Sigmoid colon (tissue), 7 donors: ENCODE measurements around the gene UBC. TPM values are rescaled to one million over a fixed set of nuclear protein-coding genes. Genes with fewer than 3 reads are reported as not detected.

Experiments
- DNase-seq: peaks from one replicate; pipeline ENCODE4 v3.0.0-alpha.2; 2019
- H3K27ac ChIP-seq, 4 donors: fragments of 200-600 bp; sonication (generic); one replicate each; pipeline ENCODE4 v1.5.1; 2016 to 2019; ENCODE audit warnings: mild to moderate bottlenecking in 1 of 4
- H3K27me3 ChIP-seq, 3 donors: fragments of 200-600 bp; sonication (generic); one replicate each; pipeline ENCODE4 v1.5.1; 2019; ENCODE audit warnings: mild to moderate bottlenecking in 1 of 3
- H3K36me3 ChIP-seq, 4 donors: fragments of 200-600 bp; sonication (generic); one replicate each; pipeline ENCODE4 v1.5.1; 2016 to 2019
- H3K4me1 ChIP-seq, 4 donors: fragments of 200-600 bp; sonication (generic); one replicate each; pipeline ENCODE4 v1.5.1; 2017 to 2019
- H3K4me3 ChIP-seq, 4 donors: fragments of 200-600 bp; sonication (generic); one replicate each; pipeline ENCODE4 v1.5.1; 2017 to 2019; ENCODE audit warnings: mild to moderate bottlenecking in 2 of 4, moderate library complexity in 1 of 4
- H3K9me3 ChIP-seq, 4 donors: fragments of 200-600 bp in 3 of 4; sonication (generic) in 3 of 4; one replicate each; pipeline versions ENCODE4 v1.5.1 to v1.6.1; 2013 to 2019
- EP300 ChIP-seq, 4 donors: sonication (generic); formaldehyde crosslinking; IDR thresholded peaks; one replicate each; pipeline ENCODE4 v1.6.1; 2017; ENCODE audit warnings: antibody characterized with exemption in 4 of 4
- POLR2A ChIP-seq, 2 donors: fragments of 450-650 bp; IDR thresholded peaks; one replicate each; pipeline ENCODE4 v1.6.1; 2016; ENCODE audit warnings: antibody characterized with exemption in 2 of 2, mild to moderate bottlenecking in 2 of 2, moderate library complexity in 2 of 2
- POLR2AphosphoS5 ChIP-seq, 4 donors: sonication (generic); formaldehyde crosslinking; IDR thresholded peaks; one replicate each; pipeline ENCODE4 v1.6.1; 2017; ENCODE audit warnings: antibody characterized with exemption in 4 of 4
- WGBS, 2 donors: extraction: QIAGEN DNeasy Blood & Tissue Kit; methylation state at CpG; one replicate each; pipeline ENCODE4 v1.1.7; 2013; 5-methylcytosine and 5-hydroxymethylcytosine counted together
- intact Hi-C: fragments of 100-400 bp; cut with DNase I; formaldehyde crosslinking; loops from one replicate; pipeline ENCODE4 v1.15.1; 2023
- polyA plus RNA-seq, 3 donors: library from polyadenylated mRNA; stranded (reverse); fragments of 200-250 nt; gene quantifications; one replicate each; pipeline ENCODE4 v1.2.3, GENCODE V29; 2013
- total RNA-seq, 4 donors: library from RNA; depleted of rRNA; stranded (reverse); fragments of >200 nt; gene quantifications; one replicate each; pipeline ENCODE4 v1.1.0, GENCODE V29; 2016
- TF ChIP-seq, protein P1 (sequence below), 4 experiments: fragments of 450-650 bp in 3 of 4; fragments of 200-600 bp in 1 of 4; IDR thresholded peaks; one replicate each; pipeline ENCODE4 v1.5.1; 2016 to 2019; ENCODE audit warnings: antibody characterized with exemption in 4 of 4, mild to moderate bottlenecking in 3 of 4, moderate library complexity in 2 of 4
- donor health status: healthy with polysubstance abuse.
- donor health status: Bipolar disorder and iron deficiency.
- donor health status: healthy.

Gene UBC
- total and polyA plus RNA-seq, 7 donors: 1,056 to 1,785 (median 1,251) TPM

DNA sequence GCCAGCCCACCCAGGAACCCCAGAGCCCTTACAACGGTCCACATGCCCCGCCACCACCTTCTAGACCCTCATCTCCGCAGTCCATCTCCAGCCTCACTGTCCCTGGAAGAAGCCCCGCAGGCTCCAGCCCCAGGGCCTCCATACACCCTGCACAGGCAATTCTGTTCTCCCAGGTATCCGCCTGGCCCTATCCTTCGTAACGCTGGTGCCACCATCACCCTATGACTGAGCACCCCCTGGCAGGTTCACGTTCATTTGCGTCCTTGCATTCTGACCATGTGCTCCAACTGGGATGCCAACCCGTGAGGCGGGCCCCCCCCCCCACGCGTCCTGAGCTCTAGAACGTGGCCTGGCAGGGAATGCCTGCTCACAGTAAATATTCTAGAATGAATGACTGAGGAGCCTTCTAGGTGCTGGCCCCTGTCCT is 50.1 kb downstream of the UBC start:
- Histone ChIP-seq H3K9me3 (no peaks in the 10 kb centered on the region), H3K4me1 (peaks cover 0 to 29% (median 20%) of the 10 kb centered on the region in 4 donors), H3K27me3 (no peaks in the 10 kb centered on the region), H3K4me3 (peak overlapping the region in 3 of 4 donors; percentile 67 to 86 (median 81)), H3K36me3 (no peaks in the 10 kb centered on the region), H3K27ac (peak overlapping the region; percentile 55 to 77 (median 63))
- TF ChIP-seq POLR2AphosphoS5 (IDR thresholded peaks at IDR 0.05) (no peak), POLR2A (IDR thresholded peaks at IDR 0.05) (no peak), EP300 (IDR thresholded peaks at IDR 0.05) (no peak)
- TF ChIP-seq, protein P1, sequence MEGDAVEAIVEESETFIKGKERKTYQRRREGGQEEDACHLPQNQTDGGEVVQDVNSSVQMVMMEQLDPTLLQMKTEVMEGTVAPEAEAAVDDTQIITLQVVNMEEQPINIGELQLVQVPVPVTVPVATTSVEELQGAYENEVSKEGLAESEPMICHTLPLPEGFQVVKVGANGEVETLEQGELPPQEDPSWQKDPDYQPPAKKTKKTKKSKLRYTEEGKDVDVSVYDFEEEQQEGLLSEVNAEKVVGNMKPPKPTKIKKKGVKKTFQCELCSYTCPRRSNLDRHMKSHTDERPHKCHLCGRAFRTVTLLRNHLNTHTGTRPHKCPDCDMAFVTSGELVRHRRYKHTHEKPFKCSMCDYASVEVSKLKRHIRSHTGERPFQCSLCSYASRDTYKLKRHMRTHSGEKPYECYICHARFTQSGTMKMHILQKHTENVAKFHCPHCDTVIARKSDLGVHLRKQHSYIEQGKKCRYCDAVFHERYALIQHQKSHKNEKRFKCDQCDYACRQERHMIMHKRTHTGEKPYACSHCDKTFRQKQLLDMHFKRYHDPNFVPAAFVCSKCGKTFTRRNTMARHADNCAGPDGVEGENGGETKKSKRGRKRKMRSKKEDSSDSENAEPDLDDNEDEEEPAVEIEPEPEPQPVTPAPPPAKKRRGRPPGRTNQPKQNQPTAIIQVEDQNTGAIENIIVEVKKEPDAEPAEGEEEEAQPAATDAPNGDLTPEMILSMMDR (IDR thresholded peaks at IDR 0.05): no peak
- DNase-seq: no peak
- intact Hi-C loops: loop anchor here (5.0 kb wide), 1 partner anchor 38 kb away; no protein-coding TSS in a partner anchor
- 91 to 93% methylated on average over 14 of the region's 14 CpGs for WGBS, 2 donors

GRCh38 chr12:124863416-124864325 is 50.8 kb downstream of the UBC start, which contains the start of gene SCARB1:
SCARB1 (minus strand) TSS chr12:124863864; CDS start chr12:124863720, 144 bp downstream.
- 1% methylated on average over 89 of the region's 89 CpGs for WGBS, 2 donors
- Histone ChIP-seq H3K4me3 (peak within 1 kb of the TSS; percentile 57 to 86 (median 74)), H3K27me3 (no peaks in the 10 kb centered on the region), H3K4me1 (peaks cover 0 to 29% (median 20%) of the 10 kb centered on the region in 4 donors), H3K36me3 (no peaks in the 10 kb centered on the region), H3K27ac (peak within 1 kb of the TSS; percentile 55 to 77 (median 63)), H3K9me3 (no peaks in the 10 kb centered on the region)
- intact Hi-C loops: loop anchor here (5.0 kb wide), 1 partner anchor 39 kb away; no protein-coding TSS in a partner anchor
- DNase-seq: peak; percentile 89
- TF ChIP-seq POLR2AphosphoS5 (IDR thresholded peaks at IDR 0.05) (peak in 3 of 4 donors; percentile 49 to 72 (median 51)), EP300 (IDR thresholded peaks at IDR 0.05) (no peak), POLR2A (IDR thresholded peaks at IDR 0.05) (no peak)
- TF ChIP-seq, protein P1 (IDR thresholded peaks at IDR 0.05): no peak

- Histone ChIP-seq H3K4me3 (peak overlapping the region; percentile 57 to 86 (median 74)), H3K27me3 (no peaks in the 10 kb centered on the region), H3K36me3 (no peaks in the 10 kb centered on the region), H3K9me3 (no peaks in the 10 kb centered on the region), H3K27ac (peak overlapping the region; percentile 55 to 77 (median 63)), H3K4me1 (peaks cover 0 to 29% (median 20%) of the 10 kb centered on the region in 4 donors)
- 11 to 16% methylated on average over 22 of the region's 22 CpGs for WGBS, 2 donors
- intact Hi-C loops: loop anchor here (5.0 kb wide), 1 partner anchor 39 kb away; no protein-coding TSS in a partner anchor
- TF ChIP-seq EP300 (IDR thresholded peaks at IDR 0.05): no peak
- no peak for TF ChIP-seq POLR2AphosphoS5 (IDR thresholded peaks at IDR 0.05)
- TF ChIP-seq POLR2A (IDR thresholded peaks at IDR 0.05): no peak
- TF ChIP-seq, protein P1 (IDR thresholded peaks at IDR 0.05): no peak
- no peak for DNase-seq
Measured at GRCh38 chr12:124862768-124863415, 51.6 kb downstream of the UBC start.

DNA sequence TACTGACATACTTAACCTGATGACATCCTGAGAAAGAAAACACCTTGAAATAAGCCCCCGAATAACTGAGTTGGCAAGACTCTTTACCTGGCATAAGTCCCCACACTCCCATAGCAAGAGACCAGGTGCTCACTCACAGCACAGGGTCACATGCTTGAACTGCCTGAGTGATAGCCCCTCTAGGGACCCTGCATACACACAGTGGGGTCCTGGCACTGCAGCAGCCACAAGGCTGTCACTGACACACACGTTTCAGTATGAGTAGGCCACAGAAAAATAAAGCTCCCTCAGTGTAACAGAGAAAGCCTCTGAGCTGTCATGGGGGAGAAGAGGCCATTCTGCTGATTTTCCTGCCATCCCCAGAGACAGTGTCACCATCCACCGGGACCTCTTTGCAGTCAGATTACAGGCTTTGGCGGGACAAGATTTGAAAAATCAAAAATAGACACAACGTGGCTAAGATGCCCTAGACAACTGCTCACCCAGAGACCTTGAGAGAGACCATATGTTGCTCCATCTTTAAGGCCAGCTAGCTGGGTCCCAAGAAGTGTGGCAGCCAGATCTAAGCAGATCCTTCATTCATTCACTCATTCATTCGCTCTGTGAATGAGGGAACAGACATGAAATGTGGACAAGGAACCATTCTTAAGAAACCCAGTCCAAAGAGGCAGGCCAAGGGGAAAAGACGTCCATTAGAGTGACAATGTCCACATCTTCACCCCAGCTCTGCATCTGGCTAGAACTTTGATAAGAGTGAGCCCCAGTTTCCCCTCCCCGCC is 52.4 kb downstream of the UBC start:
- H3K4me3 ChIP-seq: no peak overlapping the region
- H3K36me3 ChIP-seq: no peaks in the 10 kb centered on the region
- no peaks in the 10 kb centered on the region for H3K9me3 ChIP-seq
- intact Hi-C loops: loop anchor here (5.0 kb wide), 1 partner anchor 40 kb away; no protein-coding TSS in a partner anchor
- DNase-seq: no peak
- peaks cover 0 to 30% (median 20%) of the 10 kb centered on the region in 4 donors for H3K4me1 ChIP-seq
- no peaks in the 10 kb centered on the region for H3K27me3 ChIP-seq
- TF ChIP-seq EP300 (IDR thresholded peaks at IDR 0.05) (no peak), POLR2AphosphoS5 (IDR thresholded peaks at IDR 0.05) (no peak), POLR2A (IDR thresholded peaks at IDR 0.05) (no peak)
- TF ChIP-seq, protein P1 (IDR thresholded peaks at IDR 0.05): no peak
- 77 to 86% methylated on average over 8 of the region's 8 CpGs for WGBS, 2 donors
- no peak overlapping the region for H3K27ac ChIP-seq
